GM21526 (cell line): Measurements from ENCODE around the gene UTP3.
A peak's percentile ranks its signal among the peaks of the same experiment; 100 is the strongest.
"Not testable (repeated sequence)": the region's sequence is repeated elsewhere in the genome, so short reads cannot be mapped to it uniquely, and the experiment has no call there.

Source experiments
- ATAC-seq: cut with Tn5 transposase; IDR thresholded peaks from one replicate; pipeline ENCODE4 v1.9.1; 2021; ENCODE audit warnings: moderate library complexity; ENCODE audit not compliant: unreplicated experiment, low FRiP score

The UTP3 gene

GRCh38 chr4:70682142-70682541 lies 6.2 kb upstream of the UTP3 start:
- ATAC-seq = not testable (repeated sequence)

- no peak for ATAC-seq
Measured at GRCh38 chr4:70687392-70687791, 940 bp upstream of the UTP3 start.

- ATAC-seq = peak; percentile 10
Measured at GRCh38 chr4:70688795-70689231, 481 bp downstream of the UTP3 start.

- no peak for ATAC-seq
Measured at GRCh38 chr4:70691661-70692060, 3.3 kb downstream of the UTP3 start.

GRCh38 chr4:70694633-70695032 lies 6.3 kb downstream of the UTP3 start:
- not testable (repeated sequence) for ATAC-seq

- not testable (repeated sequence) for ATAC-seq
Measured at GRCh38 chr4:70698435-70698834, 10.1 kb downstream of the UTP3 start.

GRCh38 chr4:70700712-70701111 lies 12.4 kb downstream of the UTP3 start:
- no peak for ATAC-seq

GRCh38 chr4:70701271-70701670 lies 12.9 kb downstream of the UTP3 start:
- ATAC-seq = no peak

GRCh38 chr4:70702592-70702991 lies 14.3 kb downstream of the UTP3 start:
- not testable (repeated sequence) for ATAC-seq

- no peak for ATAC-seq
Measured at GRCh38 chr4:70703619-70704214, 15.4 kb downstream of the UTP3 start.

GRCh38 chr4:70704215-70704930 lies 16.0 kb downstream of the UTP3 start:
- ATAC-seq = peak; percentile 66

- peak; percentile 26 for ATAC-seq
Measured at GRCh38 chr4:70704931-70705182, 16.5 kb downstream of the UTP3 start.

GRCh38 chr4:70705183-70706043 lies 17.1 kb downstream of the UTP3 start:
- peak; percentile 56 for ATAC-seq

GRCh38 chr4:70706044-70706461 lies 17.7 kb downstream of the UTP3 start:
- no peak for ATAC-seq

- no peak for ATAC-seq
Measured at GRCh38 chr4:70706516-70706915, 18.2 kb downstream of the UTP3 start.

- no peak for ATAC-seq
Measured at GRCh38 chr4:70709611-70710205, 21.4 kb downstream of the UTP3 start.

- no peak for ATAC-seq
Measured at GRCh38 chr4:70711599-70711998, 23.3 kb downstream of the UTP3 start.

GRCh38 chr4:70712150-70712549 lies 23.8 kb downstream of the UTP3 start:
- ATAC-seq = no peak

- no peak for ATAC-seq
Measured at GRCh38 chr4:70712604-70713452, 24.5 kb downstream of the UTP3 start.

GRCh38 chr4:70713453-70714078 lies 25.2 kb downstream of the UTP3 start:
- peak; percentile 38 for ATAC-seq
